RPMI7951 (cell line): ENCODE data around the gene TOM1L2. TPM values are rescaled to one million over a fixed set of nuclear protein-coding genes. Genes with fewer than 3 reads are reported as not detected.
A peak's percentile ranks its signal among the peaks of the same experiment; 100 is the strongest.
"Not testable (repeated sequence)": the region's sequence is repeated elsewhere in the genome, so short reads cannot be mapped to it uniquely, and the experiment has no call there.

Experiments
- DNase-seq: peaks from one replicate; pipeline ENCODE4 v3.0.0-alpha.2; 2012; ENCODE audit warnings: low read depth
- total RNA-seq: library from RNA; depleted of rRNA; stranded (reverse); fragments of >200 nt; shearing (Covaris generic); gene quantifications from 2 replicates; pipeline ENCODE4 v1.2.3, GENCODE V29; 2014; rRNA removed

TOM1L2 gene
- total RNA-seq: 16.2 and 18.5 TPM in 2 replicates

DNA sequence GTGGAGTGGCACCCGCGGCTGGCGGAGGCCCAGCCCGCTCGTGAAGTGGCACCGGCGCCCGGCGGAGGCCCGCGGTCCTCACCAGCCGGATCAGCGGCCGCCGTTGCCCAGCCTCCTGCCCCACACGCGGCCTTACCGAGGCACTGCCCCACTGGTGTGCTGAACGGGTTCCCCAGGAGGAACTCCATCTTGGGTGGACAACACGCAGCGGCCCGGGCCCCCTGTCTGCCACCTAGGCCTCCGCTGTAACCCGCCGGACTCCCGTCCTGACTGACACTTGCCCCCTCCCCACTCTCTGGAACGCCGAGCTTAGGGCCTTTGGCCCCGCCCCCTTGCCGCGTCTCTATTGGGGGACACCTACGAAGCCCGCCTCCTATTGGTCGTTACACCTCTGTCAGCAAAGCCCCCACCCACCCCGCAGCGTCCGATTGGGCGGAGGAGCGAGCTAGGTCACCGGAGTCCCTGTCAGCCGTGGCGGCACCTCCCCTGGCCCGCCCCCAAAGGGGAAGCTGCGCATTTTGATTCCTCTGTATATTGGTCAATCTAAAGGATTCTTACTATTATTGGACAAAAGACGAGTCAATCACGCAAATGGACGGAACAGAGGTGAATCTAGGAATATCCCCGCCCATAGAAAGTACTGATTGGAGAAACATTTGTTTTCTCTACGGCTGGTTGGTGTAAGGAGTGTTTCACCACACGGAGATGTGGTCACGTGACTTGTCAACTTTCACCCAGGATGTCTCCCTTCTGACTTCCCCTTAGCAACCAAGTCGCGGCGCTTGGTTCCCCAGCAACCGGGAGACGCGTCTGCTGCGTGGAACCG is at the start of gene TOM1L2, which contains the start of gene DRC3:
Gene TOM1L2 (minus strand): TSS at position 275 of the 826 bp plus-strand sequence. CDS start 87 bp downstream, at position 188.
Gene DRC3 (plus strand): TSS at position 737 of the 826 bp plus-strand sequence. CDS start 4,737 bp downstream, outside the sequence.
- peak; percentile 100 for DNase-seq

DNA sequence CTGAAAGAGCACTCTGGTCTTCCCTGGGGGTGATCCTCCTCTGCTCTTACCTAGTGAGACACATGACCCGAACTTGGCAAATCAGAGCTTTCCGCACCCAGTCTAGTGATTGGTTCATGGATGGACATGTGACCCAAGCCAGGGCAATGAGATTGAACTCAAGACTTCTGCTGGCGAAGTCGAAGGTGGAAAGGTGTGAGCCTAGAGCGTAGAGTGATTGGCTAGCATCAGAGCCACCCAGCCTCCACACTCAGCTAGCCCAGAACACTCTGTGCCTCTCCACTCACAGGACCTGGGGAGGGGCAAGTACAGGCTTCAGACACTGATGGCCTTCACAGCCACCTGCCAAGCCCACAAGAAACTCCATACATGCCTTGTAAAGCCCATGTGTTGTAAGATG is 49.2 kb upstream of the TOM1L2 start:
- DNase-seq: no peak

DNA sequence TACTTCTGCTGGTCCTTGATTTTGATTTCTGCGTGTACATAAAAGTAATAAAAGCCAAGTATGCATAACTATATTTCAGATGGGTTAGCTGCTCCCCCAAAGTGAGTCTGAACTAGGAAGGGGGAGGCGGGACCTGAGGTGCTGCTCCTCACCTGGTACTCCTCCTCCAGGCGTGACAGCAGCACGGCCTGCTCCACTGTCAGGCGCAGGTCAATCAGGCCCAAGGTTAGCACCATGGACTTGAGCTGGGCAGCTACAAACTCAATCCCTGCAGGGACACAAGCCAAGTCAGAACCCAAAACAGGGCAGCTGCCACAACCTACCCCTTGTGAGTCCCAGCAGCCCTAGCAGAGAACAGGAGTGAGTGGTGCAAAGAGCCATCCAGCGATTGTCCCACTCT is 48.8 kb upstream of the TOM1L2 start:
- DNase-seq: no peak

DNA sequence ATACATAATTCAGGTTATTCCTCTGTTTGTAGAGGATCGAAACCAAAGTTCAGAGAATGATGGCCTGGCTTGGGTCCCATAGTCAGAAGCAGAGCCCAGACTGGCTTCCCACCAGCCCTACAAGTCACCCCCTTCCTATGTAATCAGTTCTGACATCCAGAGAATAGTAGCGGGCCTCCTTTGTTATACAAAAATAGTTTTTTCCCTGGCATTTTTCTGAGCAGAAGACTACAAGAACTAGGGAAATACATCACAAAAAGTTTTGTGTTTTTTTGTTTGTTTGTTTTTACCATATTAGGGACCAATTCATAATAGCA is 47.6 kb upstream of the TOM1L2 start:
- DNase-seq: no peak

DNA sequence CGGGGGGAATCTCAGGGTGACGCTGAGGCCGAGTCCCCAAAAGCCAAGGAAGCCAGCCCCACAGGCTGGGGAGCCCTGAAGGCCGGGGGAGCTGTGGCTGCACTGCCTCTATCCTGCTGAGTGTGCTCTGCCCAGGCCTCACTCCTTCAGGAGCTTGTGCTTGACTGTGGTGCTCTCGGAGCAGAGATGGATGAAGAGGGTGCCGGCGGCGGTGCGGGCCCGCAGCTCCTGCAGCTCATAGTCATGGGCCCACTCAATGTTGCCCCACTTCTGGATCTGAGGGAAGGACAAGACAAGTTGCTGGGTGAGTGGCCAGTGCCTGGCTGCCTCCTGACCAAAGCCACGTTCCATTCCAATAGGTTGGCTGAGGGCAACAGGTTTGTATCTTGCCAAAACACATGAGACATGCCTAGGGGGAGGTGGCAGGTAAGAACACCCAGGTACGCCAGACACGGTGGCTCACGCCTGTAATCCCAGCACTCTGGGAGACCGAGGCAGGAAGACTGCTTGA is 46.3 kb upstream of the TOM1L2 start:
- DNase-seq: no peak

DNA sequence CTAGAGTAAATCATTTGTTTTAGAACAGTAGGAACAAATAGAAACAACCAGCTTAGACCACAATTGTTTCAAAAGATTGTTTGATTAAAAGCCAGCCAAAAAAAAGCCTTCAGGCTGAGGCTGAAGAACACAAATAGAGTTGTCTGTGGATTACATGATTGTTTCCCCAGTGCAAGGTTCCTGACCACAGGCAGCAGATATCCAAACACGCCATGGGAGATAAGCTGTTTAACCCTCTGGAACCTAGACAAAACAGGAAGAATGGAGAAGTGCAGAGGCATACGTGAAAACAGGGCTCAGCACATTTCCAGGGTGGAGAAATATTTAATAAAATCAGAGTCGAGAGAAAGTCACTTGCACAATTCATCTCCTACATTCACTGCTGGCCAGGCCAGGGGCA is 45.8 kb upstream of the TOM1L2 start:
- DNase-seq: no peak

DNA sequence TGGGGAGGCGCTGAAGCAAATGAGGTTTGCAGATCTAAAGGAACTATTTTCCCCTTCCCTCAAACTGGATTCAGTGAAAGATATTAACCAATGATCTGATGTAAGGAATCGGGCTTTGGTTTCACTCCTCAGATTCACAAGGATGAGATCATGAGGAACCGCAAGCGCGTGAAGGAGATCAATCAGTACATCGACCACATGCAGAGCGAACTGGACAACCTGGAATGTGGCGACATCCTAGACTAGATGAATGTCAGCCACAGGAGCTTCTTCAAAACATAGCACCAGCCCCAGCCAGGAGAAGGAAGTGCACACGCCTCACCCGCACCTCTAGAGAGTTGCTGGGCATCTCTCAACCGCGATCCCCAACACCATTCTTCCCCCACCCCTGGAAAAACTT is 44.2 kb upstream of the TOM1L2 start:
- DNase-seq: no peak

DNA sequence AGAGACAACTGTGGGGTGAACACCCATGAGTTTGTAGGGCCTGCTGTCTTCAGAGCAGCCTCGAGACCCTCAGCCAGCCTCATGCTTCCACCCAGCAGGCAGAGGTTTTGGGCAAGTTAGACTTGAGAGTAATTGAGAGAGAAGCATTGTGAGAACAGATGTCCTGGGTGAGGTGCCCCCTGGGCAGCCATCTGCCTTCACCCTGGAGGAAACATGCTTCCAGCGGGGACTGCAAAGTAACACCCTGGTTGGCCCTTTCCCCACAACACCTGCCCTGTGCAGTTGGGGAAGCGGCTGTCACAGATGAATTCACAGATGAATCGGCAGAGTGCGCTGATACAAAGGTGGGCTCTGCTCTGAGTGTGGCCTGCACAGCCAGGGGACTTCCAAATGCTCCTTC is 43.4 kb upstream of the TOM1L2 start:
- no peak for DNase-seq

DNA sequence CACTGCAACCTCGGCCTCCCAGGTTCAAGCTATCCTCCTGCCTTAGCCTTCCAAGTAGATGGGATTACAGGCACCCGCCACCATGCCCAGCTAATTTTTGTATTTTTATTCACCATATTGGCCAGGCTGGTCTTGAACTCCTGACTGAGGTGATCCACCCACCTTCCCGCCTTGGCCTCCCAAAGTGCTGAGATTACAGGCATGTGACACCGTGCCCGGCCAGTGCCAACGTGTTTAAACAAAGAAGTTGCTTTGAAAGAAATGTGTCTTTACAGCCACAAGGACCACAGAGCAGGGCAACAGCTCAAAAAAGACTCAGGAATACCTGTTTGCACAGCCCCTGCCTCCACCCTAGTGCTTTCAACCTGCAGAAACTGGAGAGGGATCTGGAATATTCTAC is 41.8 kb upstream of the TOM1L2 start:
- DNase-seq: no peak

DNA sequence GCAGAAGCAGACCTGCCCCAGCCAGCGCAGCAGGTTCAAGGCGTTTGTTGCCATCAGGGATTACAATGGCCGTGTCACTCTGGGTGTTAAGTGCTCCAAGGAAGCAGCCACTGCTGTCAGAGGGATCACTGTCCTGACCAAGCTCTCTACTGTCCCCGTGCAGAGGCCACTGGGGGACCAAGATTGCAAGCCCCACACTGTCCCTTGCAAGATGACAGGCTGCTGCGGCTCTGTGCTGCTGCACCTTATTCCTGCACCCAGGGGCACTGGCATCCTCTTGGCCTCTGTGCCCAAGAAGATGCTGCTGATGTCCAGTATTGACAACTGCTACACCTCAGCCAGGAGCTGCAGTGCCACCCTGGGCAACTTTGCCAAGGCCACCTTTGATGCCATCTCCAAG is 39.1 kb upstream of the TOM1L2 start:
- no peak for DNase-seq

DNA sequence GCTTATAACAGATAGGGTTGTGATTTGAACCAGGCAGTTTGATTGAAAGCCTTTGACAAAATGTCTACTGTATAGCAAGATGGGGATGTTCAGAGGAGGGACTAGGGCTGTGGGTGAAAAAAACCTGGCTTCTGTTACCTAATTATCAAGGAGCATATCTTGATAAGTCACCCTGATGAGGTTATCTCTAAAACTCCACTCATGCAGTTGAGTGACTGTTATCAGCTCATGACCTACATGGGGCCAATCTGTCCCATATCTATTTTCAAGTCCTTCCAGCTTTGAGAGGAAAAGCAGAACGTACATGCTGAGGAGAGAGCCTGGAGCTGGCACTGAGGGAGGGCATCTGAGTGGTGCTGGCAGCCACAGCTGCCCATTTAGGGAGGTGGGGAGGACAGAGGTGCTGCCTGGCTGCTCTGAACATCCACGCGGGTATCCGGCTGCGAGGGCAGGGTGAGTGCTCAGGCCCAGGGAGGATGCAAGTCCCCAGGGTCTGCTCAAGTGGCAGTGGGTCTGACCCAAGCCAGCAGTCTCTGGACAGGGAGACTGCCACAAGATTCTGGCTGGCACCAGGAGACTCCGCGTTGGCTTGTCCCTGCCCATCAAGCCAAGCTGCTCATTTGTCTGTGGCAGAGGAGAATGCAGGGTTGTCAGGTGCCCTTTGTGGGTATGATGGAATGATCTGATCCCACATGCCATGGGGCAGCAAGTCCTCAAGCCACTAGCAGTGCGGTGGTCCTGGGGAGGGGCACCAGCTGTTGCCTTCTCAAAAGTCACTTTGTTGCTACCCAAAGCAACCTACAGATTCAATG is 37.6 kb upstream of the TOM1L2 start:
- no peak for DNase-seq

DNA sequence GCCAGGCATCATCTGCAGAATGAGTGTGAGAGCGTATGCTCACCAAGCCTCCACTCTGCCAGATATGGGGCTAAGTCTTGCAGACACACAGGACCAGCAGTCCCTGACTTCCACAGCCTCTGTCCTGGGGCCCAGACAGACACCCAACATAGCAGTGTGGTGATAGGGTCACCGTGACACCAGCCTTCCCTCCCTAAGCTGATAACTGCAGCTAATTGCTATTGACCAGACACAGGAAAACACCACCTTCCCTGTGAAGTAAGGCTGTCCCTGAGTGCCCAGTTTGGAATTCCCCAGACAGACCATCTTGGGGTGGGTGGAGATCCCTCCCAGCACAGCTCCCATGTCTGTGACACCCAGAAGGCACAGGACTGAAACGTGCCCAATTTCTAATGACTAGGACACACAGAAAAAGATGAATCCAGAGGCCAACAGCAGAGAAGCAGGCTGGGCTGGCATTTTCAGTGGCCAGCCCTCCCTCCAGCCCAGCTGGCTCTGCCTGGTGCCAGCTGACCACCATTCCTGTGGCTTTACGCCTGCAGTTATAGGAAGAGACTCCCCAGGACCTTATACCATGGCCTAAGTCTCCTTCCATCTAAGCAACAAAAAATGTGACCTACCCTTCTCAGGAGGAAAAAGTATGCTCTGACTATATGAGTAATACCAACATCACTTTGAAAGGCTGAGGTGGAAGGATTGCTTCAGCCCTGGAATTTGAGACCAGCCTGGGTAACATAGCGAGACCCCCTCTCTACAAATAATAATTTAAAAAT is 36.5 kb upstream of the TOM1L2 start:
- DNase-seq: peak; percentile 68

DNA sequence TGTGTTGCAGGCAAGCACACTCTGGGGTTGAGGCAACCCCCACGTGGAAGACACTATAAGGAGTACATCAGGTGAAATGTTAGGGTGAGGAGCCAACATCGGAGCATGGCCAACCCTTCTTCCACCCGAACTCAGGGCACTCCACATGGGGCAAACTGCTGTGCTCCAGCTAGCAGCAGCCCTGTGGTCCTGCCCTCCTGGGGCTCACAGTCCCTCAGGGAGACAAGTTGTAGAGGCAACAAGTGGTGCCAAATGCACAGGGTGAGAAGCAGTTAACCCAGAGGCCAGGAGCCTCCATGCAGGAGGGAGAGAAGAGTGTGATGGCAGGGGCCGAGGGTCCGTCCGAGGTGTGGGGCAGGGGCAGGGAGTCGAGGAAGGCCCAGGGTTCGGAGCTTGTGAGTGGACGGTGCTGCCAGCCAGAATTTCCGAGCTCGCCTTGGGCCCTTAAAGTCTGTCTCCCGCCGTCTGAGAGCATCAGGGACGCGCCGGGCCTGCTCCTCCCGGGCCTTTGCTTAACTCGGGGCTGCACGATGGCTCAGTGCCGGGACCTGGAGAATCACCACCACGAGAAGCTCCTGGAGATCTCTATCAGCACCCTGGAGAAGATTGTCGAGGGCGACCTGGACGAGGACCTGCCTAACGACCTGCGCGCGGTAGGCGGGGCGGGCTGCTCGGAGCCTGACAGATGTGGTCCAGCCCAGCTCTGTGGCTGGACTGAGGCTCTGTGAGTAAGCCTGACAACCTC is 34.5 kb upstream of the TOM1L2 start:
- no peak for DNase-seq

DNA sequence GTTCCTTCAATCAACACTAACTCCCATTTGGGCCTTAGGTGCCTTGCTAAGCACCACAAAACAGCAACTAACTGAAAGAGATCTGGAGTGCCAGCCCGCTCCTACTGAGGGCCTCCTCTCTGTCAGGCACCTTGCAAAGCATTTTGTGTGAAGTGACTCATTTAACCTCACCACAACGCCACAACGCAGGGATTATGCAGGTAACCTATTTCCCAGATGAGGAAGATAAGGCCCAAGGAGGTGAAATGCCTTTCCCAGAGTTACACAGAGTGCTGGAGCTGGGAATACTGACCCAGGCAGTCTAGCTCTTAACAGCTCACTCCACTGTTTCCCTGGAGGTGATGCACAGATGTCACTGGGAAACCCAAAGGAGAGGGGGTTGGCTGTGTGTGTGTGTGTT is 33.3 kb upstream of the TOM1L2 start:
- no peak for DNase-seq

DNA sequence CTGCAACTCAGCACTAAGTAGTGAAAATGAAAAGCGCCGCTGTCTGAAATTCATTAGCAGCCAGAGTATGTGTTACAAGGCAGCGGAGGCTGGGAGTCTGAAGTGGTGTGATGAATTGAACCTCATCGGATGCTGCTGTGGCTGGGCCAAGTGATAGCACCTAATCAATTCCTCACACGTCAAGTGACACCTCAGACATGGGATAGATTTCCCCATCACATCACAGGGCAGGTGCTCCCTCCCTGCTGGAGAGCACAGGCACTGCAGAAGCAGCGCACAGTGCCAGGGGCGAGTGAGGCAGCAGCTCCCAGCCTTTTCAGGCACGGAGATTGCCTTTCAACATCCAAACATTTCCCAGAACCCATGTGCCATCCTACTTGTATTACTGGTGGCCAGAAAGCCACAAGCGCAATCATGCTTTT is 32.7 kb upstream of the TOM1L2 start:
- DNase-seq: no peak

DNA sequence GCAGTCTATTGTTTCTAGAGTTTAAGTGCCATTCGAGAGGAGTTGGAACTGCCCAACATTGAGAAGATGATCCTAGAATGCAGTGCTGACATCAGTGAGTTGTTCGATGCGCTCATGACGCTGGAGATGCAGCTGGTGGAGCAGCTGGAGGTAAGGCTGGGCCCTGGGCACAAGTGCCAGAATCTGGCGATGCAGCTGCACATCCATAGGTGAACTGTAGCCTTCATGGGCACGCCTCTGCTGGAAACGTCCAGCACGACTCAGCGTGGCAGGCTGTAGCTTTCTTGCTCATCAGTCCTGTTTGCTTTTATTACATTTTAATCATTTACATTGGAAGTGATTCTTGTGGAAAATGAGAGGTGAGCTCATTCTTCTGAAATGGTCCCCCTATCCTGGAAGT is 32.1 kb upstream of the TOM1L2 start:
- DNase-seq: no peak

DNA sequence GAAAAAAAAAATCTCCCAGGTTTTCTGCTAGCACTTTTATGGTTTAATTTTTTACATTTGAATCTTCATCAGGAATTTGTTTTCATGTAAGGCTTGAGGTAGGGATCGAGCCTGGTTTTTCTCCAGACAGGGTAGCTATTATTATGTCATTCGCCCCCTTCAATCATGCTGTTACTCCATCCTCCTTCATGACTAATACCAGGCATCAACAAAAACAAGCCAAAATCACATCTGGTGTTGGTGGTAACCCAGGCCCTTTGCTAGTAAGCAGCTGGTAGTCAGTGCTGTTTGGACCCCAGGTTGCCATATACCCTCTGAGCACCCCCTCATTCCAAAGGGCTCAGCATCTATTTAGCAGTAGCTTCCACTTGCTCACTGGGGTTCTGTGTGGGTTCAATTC is 30.0 kb upstream of the TOM1L2 start:
- DNase-seq: no peak

DNA sequence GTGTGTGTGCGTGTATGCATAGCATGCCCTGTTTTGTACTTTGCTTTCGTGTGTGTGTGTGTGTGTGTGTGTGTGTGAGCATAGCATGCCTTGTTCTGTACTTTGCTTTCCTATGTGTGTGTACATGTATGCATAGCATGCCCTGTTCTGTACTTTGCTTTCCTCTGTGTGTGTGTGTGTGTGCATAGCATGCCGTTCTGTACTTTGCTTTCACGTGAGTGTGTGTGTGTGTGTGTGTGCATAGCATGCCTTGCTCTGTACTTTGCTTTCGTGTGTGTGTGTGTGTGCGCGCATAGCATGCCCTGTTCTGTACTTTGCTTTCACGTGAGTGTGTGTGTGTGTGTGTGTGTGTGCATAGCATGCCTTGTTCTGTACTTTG is 27.8 kb upstream of the TOM1L2 start:
- no peak for DNase-seq

DNA sequence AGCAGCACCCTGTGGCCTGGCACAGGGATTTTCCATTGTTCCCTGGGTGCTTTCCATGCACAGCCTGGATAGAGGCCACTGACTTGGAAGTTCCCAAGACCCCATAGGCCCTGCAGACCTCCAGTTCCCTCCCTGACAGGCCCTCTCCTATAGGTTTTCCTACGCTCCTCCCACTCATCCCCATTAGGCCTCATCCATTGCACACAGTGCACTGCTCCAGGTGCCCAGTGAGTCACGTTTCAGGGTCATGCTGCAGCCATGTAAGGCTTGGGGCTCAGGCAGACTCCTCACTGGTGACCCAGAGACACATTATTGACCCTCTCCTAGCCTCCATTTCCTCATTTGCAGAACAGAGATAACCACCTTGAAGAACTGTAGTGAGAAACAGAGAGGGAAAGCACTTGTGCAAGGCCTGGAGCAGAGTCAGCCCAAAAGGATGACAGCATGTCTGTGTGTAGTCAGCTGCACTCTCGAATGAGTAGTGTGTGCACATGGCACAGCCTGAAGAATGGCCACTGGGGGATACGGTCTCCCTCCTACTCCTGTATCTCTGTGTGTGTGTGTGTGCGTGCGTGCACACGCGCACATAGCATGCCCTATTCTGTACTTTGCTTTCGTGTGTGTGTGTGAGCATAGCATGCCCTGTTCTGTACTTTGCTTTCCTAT is 27.3 kb upstream of the TOM1L2 start:
- no peak for DNase-seq

DNA sequence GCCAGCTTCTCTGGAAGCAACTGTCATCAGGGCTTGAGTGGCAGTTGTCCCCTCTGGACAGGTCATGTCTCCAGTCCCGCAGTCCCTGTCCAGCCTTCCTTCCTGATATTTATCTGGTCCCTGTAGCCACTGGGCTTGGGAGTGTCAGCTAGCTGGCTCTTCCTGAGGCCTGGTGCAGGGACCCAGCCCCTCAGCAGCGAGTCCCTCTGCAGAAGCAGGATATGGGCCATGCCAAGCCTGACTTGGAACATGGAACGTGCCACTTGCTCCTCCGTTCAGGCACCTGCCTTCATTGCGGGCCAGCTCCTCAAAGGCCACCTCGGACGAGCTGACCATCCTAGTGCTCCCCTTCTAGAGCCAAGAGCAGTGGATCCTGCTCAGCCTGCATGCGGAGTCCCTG is 26.7 kb upstream of the TOM1L2 start:
- no peak for DNase-seq

DNA sequence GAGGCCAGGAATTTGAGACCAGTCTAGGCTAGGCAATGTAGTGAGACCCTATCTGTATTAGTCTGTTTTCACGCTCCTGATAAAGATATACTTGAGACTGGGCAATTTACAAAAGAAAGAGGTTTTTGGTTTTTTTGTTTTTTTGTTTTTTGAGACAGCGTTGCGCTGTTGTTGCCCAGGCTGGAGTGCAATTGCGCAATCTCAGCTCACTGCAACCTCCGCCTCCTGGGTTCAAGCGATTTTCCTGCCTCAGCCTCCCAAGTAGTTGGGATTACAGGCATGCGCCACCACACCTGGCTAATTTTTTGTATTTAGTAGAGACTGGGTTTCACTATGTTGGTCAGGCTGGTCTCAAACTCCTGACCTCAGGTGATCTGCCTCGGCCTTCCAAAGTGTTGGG is 23.7 kb upstream of the TOM1L2 start:
- DNase-seq: not testable (repeated sequence)
